AG09319 (cell line): ENCODE results near the gene ZFC3H1.
"Not testable (repeated sequence)": the region's sequence is repeated elsewhere in the genome, so short reads cannot be mapped to it uniquely, and the experiment has no call there.

Source experiments
- DNase-seq: peaks from one replicate; pipeline ENCODE4 v3.0.0-alpha.2; 2010; ENCODE audit warnings: low read depth; ENCODE audit errors: extremely low read depth
- CTCF ChIP-seq: IDR thresholded peaks from 2 replicates; pipeline ENCODE4 v1.5.1; 2011; ENCODE audit warnings: low read depth, mild to moderate bottlenecking, inconsistent platforms, low read length, moderate library complexity

ZFC3H1 gene

GRCh38 chr12:71581206-71581605 lies 82.4 kb downstream of the ZFC3H1 start:
- DNase-seq: no peak
- no peak for TF ChIP-seq CTCF

- TF ChIP-seq CTCF: no peak
These were observed 84.9 kb downstream of the ZFC3H1 start for GRCh38 chr12:71578694-71579258.

GRCh38 chr12:71576496-71576895 lies 87.2 kb downstream of the ZFC3H1 start:
- TF ChIP-seq CTCF: no peak
- DNase-seq: no peak

More at GRCh38 chr12:71578694-71579258, 84.9 kb downstream of the ZFC3H1 start:
- no peak for DNase-seq

- not testable (repeated sequence) for DNase-seq
These were observed 93.8 kb downstream of the ZFC3H1 start for GRCh38 chr12:71569885-71570284.

GRCh38 chr12:71567537-71567936 lies 96.1 kb downstream of the ZFC3H1 start:
- no peak for TF ChIP-seq CTCF
- DNase-seq: no peak

- TF ChIP-seq CTCF: no peak
- DNase-seq: no peak
These were observed 97.0 kb downstream of the ZFC3H1 start for GRCh38 chr12:71566655-71567054.

GRCh38 chr12:71565535-71565934 lies 98.1 kb downstream of the ZFC3H1 start:
- no peak for DNase-seq
- no peak for TF ChIP-seq CTCF
